Type B pancreatic cell (in vitro differentiated cells): ENCODE results near the gene ACTL8. TPM values are rescaled to one million over a fixed set of nuclear protein-coding genes. Genes with fewer than 3 reads are reported as not detected.

Experiments
- DNase-seq: peaks from one replicate; pipeline ENCODE4 v3.0.0; 2021; ENCODE audit warnings: mixed read lengths; ENCODE audit not compliant: unreplicated experiment; ENCODE audit errors: extremely low spot score
- H3K27ac Mint-ChIP-seq: 2 replicates; pipeline ENCODE4 v1.8.0; 2021; ENCODE audit warnings: mild to moderate bottlenecking, mixed read lengths
- H3K27me3 Mint-ChIP-seq: 2 replicates; pipeline ENCODE4 v1.8.0; 2021; ENCODE audit warnings: mixed read lengths
- H3K36me3 Mint-ChIP-seq: 2 replicates; pipeline ENCODE4 v1.8.0; 2021; ENCODE audit warnings: mixed read lengths
- H3K4me1 Mint-ChIP-seq: one replicate; pipeline ENCODE4 v1.8.0; 2021; ENCODE audit warnings: mixed read lengths; ENCODE audit not compliant: unreplicated experiment
- H3K4me3 Mint-ChIP-seq: 2 replicates; pipeline ENCODE4 v1.8.0; 2021; ENCODE audit warnings: mild to moderate bottlenecking, mixed read lengths
- H3K9me3 Mint-ChIP-seq: 2 replicates; pipeline ENCODE4 v1.8.0; 2021; ENCODE audit warnings: mixed read lengths
- total RNA-seq: library from RNA; stranded (reverse); gene quantifications from 2 replicates; pipeline ENCODE4 v1.2.1, GENCODE V29; 2021; ENCODE audit warnings: low replicate concordance
- TF ChIP-seq, protein P1 (sequence below): fragments of 200-600 bp; sonication (generic); conservative IDR thresholded peaks from 2 replicates; pipeline ENCODE4 v1.5.0; 2021; ENCODE audit warnings: antibody characterized with exemption, mild to moderate bottlenecking

Gene ACTL8
- total RNA-seq, 1 donor from 2014 or later, result 0.22 TPM

DNA sequence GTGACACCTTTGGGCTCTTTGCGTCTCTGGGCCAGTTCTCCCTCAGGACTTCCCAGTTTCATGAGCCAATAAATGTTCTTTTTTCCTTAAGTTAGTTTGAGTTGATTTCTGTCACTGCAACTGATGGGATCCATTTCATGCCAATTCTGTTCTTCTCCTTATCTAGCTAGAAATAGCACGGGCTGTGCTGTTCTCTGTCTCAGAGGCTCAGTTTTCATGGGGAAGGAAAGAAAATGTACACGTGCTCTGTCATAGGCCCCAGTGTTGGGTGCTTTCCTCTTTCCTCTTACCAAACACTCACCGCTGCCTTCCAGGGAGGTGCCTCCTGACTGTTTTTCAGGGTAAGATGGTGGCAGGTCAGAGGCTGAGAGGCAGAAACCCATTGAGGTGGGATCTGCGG is 43.2 kb upstream of the ACTL8 start:
- no peak overlapping the region for H3K4me3 Mint-ChIP-seq
- H3K4me1 Mint-ChIP-seq, result peaks cover 5% of the 10 kb centered on the region
- H3K27me3 Mint-ChIP-seq, result peaks cover 12% of the 10 kb centered on the region
- TF ChIP-seq, protein P1, sequence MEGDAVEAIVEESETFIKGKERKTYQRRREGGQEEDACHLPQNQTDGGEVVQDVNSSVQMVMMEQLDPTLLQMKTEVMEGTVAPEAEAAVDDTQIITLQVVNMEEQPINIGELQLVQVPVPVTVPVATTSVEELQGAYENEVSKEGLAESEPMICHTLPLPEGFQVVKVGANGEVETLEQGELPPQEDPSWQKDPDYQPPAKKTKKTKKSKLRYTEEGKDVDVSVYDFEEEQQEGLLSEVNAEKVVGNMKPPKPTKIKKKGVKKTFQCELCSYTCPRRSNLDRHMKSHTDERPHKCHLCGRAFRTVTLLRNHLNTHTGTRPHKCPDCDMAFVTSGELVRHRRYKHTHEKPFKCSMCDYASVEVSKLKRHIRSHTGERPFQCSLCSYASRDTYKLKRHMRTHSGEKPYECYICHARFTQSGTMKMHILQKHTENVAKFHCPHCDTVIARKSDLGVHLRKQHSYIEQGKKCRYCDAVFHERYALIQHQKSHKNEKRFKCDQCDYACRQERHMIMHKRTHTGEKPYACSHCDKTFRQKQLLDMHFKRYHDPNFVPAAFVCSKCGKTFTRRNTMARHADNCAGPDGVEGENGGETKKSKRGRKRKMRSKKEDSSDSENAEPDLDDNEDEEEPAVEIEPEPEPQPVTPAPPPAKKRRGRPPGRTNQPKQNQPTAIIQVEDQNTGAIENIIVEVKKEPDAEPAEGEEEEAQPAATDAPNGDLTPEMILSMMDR, result no peak
- H3K36me3 Mint-ChIP-seq, result no peaks in the 10 kb centered on the region
- DNase-seq, result no peak
- H3K27ac Mint-ChIP-seq, result no peak overlapping the region
- no peaks in the 10 kb centered on the region for H3K9me3 Mint-ChIP-seq

DNA sequence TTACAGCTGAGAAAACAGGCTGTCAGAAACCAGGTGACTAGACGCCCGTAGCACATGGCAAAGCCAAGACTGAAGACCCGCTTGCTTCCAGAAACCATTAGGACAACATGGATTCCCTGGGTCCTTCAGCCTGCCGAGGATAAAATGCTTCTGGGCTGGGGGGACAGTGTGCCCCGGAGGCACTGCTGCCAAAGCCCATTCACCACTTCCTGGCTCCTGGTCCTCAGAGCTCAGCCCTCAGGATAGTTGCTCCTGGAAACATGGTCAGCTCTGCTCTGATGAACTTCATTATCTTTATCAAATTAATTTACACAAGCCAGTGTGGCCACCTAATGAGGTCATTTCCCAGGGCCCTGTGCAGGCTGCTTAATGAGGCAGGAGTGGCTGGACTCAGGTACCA is 41.1 kb upstream of the ACTL8 start:
- Mint-ChIP-seq H3K4me3 (no peak overlapping the region), H3K36me3 (no peaks in the 10 kb centered on the region), H3K27ac (no peak overlapping the region), H3K4me1 (peaks cover 5% of the 10 kb centered on the region), H3K27me3 (peaks cover 12% of the 10 kb centered on the region), H3K9me3 (no peaks in the 10 kb centered on the region)
- no peak for DNase-seq
- TF ChIP-seq, protein P1, result no peak

DNA sequence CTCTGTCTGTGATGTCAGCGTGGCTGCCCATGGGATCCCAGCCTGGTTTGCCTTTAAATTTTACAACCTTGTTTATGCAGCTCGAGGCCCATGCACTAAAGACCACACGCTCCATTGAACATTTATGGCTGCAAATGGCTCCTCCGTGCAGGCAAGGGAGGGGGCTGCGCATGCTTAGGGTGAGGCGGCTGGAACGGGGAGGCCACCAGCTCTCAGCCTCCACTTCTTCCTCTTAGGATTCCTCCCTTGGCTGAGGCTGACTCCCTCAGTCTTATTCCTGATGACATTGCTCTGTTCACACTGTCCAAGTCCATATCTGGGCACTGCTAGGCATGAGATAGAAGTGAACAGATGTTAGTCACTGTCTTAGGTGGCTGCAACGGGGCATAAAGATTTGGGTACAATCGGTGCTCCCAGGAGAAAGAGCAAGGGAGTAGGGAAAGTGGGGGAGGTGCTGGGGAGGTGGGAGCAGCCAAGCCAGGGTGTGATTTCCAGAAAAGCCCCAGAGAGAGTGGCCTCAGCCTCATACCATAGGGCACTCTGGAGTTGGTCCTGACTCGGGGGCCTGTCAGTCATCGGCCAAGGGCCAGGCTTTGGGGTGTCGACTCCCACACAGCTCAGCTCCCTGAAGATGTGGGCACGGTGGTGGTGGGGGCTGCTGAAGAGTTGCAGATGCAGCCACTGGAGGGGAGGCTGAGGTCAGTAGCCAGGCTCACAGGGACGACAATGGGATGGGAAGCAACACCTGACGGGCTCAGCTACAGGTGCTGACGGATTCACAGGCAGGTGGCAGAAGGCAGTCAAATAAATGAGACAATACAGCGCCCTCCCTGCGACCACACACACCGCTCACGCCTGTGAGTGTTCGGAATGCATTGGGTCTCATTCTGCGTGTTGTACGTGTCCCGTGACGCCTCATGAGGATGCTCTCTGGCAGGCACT is 37.3 kb upstream of the ACTL8 start:
- TF ChIP-seq, protein P1, result no peak
- no peaks in the 10 kb centered on the region for H3K36me3 Mint-ChIP-seq
- H3K9me3 Mint-ChIP-seq, result no peaks in the 10 kb centered on the region
- peaks cover 5% of the 10 kb centered on the region for H3K4me1 Mint-ChIP-seq
- H3K4me3 Mint-ChIP-seq, result no peak overlapping the region
- peaks cover 16% of the 10 kb centered on the region for H3K27me3 Mint-ChIP-seq
- H3K27ac Mint-ChIP-seq, result no peak overlapping the region
- no peak for DNase-seq

DNA sequence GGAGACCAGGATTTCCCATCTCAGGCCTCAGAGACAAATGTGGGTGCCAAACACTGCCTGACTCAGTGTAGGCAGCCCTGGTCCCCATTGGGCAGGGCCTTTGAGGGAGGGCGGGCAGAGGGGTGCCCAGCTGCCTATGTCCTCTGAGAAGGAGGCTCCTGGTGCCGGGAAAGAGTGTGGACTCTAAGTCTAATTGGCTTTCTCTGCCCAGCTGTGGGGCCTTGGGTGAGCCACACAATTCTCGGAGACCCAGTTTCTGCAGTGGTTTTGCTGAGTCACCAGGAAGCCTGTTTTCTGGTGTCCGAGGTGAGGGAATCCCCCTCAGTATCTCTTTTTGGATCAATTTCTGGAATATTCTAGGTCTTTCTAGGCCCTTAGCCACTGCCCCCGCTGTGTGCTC is 35.3 kb upstream of the ACTL8 start:
- DNase-seq, result no peak
- Mint-ChIP-seq H3K27me3 (peaks cover 19% of the 10 kb centered on the region), H3K27ac (no peak overlapping the region), H3K4me1 (no peaks in the 10 kb centered on the region), H3K36me3 (no peaks in the 10 kb centered on the region), H3K4me3 (no peak overlapping the region), H3K9me3 (no peaks in the 10 kb centered on the region)
- TF ChIP-seq, protein P1, result no peak

DNA sequence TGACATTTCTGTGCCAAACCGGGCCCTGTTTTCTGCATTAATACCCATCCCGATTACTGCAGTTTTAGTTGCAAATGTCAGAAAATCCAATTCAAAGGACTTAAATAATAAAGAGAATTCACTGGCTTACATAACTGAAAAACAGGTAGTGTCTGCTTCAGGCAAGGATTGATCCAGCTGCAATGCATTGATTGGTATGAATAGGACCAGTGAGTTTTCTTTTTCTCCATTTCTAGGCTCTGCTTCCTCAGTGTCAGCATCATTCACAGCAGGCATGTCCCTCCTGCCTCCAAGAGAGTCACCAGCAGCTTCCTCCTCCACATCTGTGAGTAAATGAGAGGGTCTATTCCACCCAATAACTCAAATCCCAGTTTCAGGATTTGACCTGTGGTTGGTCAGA is 33.7 kb upstream of the ACTL8 start:
- Mint-ChIP-seq H3K27ac (no peak overlapping the region), H3K4me3 (no peak overlapping the region)

More for the DNA sequence above, 33.7 kb upstream of the ACTL8 start:
- H3K4me1 Mint-ChIP-seq, result no peaks in the 10 kb centered on the region
- H3K27me3 Mint-ChIP-seq, result peaks cover 16% of the 10 kb centered on the region
- TF ChIP-seq, protein P1, result no peak
- no peaks in the 10 kb centered on the region for H3K36me3 Mint-ChIP-seq
- no peak for DNase-seq
- no peaks in the 10 kb centered on the region for H3K9me3 Mint-ChIP-seq
